PFSK-1 (cell line): Measurements from ENCODE around the gene DDAH1.

ENCODE experiments used
- POLR2AphosphoS5 ChIP-seq: IDR thresholded peaks from 2 replicates; pipeline ENCODE4 v1.6.1; 2012; ENCODE audit warnings: low read depth, mild to moderate bottlenecking, control low read depth, low read length, moderate library complexity
- SIN3A ChIP-seq: IDR thresholded peaks from 2 replicates; pipeline ENCODE4 v1.6.1; 2012; ENCODE audit warnings: mild to moderate bottlenecking, low read length, moderate library complexity, borderline replicate concordance; ENCODE audit not compliant: insufficient read depth
- TAF1 ChIP-seq: IDR thresholded peaks from 2 replicates; pipeline ENCODE4 v1.6.1; 2012; ENCODE audit warnings: low read length, control low read depth, borderline replicate concordance; ENCODE audit not compliant: insufficient read depth
- TF ChIP-seq, protein P1 (sequence below), 2 experiments: IDR thresholded peaks; 2 replicates each; pipeline versions ENCODE4 v1.6.1 to v1.8.0; 2011 to 2012; ENCODE audit warnings: low read depth in 2 of 2, low read length in 2 of 2, control low read depth in 1 of 2, inconsistent platforms in 1 of 2, mild to moderate bottlenecking in 1 of 2, moderate library complexity in 1 of 2; ENCODE audit not compliant: insufficient read depth in 1 of 2

DNA sequence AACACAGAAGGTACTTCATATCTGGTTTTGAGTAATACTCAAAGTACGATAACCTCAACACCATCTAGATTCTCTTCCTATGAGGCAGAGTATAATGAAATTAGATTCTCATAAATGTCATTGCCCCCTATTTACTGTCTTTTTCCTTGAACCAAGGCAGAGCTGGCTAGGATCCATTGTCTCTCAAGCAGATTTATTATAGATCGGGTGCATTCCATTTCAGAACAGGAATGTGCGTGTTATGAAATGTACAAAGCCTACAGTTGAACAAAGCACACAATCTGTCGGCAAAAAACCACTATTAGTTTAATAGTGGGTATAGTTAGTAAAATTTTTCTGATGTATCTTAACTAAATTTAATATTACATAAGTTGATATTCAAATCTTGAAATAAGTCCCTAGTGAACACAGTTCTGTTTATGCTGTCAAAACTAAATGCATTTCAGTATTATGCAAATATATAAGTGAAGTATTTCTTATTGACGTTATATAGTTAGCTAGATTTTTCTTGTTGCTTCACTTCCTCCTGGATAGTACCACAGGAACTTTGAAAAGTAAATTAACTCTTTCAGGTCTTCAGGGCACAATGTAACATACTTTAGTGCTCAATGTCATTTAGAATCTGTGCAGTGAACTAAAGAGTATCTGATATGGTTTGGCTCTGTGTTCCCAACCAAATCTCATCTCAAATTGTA, 92.1 kb downstream of the DDAH1 start:
- TF ChIP-seq POLR2AphosphoS5 (no peak), TAF1 (no peak), SIN3A (no peak)
- TF ChIP-seq, protein P1, sequence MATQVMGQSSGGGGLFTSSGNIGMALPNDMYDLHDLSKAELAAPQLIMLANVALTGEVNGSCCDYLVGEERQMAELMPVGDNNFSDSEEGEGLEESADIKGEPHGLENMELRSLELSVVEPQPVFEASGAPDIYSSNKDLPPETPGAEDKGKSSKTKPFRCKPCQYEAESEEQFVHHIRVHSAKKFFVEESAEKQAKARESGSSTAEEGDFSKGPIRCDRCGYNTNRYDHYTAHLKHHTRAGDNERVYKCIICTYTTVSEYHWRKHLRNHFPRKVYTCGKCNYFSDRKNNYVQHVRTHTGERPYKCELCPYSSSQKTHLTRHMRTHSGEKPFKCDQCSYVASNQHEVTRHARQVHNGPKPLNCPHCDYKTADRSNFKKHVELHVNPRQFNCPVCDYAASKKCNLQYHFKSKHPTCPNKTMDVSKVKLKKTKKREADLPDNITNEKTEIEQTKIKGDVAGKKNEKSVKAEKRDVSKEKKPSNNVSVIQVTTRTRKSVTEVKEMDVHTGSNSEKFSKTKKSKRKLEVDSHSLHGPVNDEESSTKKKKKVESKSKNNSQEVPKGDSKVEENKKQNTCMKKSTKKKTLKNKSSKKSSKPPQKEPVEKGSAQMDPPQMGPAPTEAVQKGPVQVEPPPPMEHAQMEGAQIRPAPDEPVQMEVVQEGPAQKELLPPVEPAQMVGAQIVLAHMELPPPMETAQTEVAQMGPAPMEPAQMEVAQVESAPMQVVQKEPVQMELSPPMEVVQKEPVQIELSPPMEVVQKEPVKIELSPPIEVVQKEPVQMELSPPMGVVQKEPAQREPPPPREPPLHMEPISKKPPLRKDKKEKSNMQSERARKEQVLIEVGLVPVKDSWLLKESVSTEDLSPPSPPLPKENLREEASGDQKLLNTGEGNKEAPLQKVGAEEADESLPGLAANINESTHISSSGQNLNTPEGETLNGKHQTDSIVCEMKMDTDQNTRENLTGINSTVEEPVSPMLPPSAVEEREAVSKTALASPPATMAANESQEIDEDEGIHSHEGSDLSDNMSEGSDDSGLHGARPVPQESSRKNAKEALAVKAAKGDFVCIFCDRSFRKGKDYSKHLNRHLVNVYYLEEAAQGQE (IDR thresholded peaks at IDR 0.05; ENCODE audit: insufficient read depth in 1 of 2, low read depth in 2 of 2, low read length in 2 of 2) = no peak
